Effector CD4-positive, alpha-beta T cell (primary cell): ENCODE results near the gene STN1.

Experiments used
- DNase-seq: peaks from one replicate; pipeline ENCODE4 v3.0.0-alpha.2; 2020
- total RNA-seq: gene quantifications from one replicate; lab custom pipeline; 2026; lab: John Stamatoyannopoulos, UW

The STN1 gene
- 18.8 reads per million, percentile 45 among the genes with 10 or more reads in this experiment for total RNA-seq

GRCh38 chr10:103918053-103918846 is at the start of gene STN1:
STN1 (minus strand) TSS chr10:103918184; CDS start chr10:103917594, 590 bp downstream.
- DNase-seq, result peak; percentile 91

GRCh38 chr10:103967448-103968071 is 49.6 kb upstream of the STN1 start:
- DNase-seq, result no peak

- peak; percentile 74 for DNase-seq
These were observed 48.9 kb upstream of the STN1 start, which contains the start of gene SLK for GRCh38 chr10:103966671-103967447. SLK (plus strand) TSS chr10:103967140; CDS start chr10:103967746, 606 bp downstream.

GRCh38 chr10:103960103-103960502 is 42.1 kb upstream of the STN1 start:
- DNase-seq, result no peak

- no peak for DNase-seq
These were observed 41.0 kb upstream of the STN1 start for GRCh38 chr10:103958996-103959395.

- no peak for DNase-seq
These were observed 36.6 kb upstream of the STN1 start for GRCh38 chr10:103954543-103954942.

GRCh38 chr10:103951942-103952341 is 34.0 kb upstream of the STN1 start:
- no peak for DNase-seq

GRCh38 chr10:103951183-103951582 is 33.2 kb upstream of the STN1 start:
- no peak for DNase-seq

- DNase-seq, result no peak
These were observed 31.7 kb upstream of the STN1 start for GRCh38 chr10:103949728-103950127.

GRCh38 chr10:103947799-103948516 is 30.0 kb upstream of the STN1 start:
- DNase-seq, result no peak

- no peak for DNase-seq
These were observed 24.9 kb upstream of the STN1 start for GRCh38 chr10:103942866-103943265.

GRCh38 chr10:103941801-103942200 is 23.8 kb upstream of the STN1 start:
- DNase-seq, result no peak

GRCh38 chr10:103939522-103939921 is 21.5 kb upstream of the STN1 start:
- no peak for DNase-seq

GRCh38 chr10:103936022-103936421 is 18.0 kb upstream of the STN1 start:
- no peak for DNase-seq

GRCh38 chr10:103934308-103934707 is 16.3 kb upstream of the STN1 start:
- DNase-seq, result no peak

GRCh38 chr10:103933557-103934121 is 15.7 kb upstream of the STN1 start:
- DNase-seq, result no peak

GRCh38 chr10:103932971-103933370 is 15.0 kb upstream of the STN1 start:
- DNase-seq, result no peak

- DNase-seq, result no peak
These were observed 14.3 kb upstream of the STN1 start for GRCh38 chr10:103932271-103932670.

- no peak for DNase-seq
These were observed 13.6 kb upstream of the STN1 start for GRCh38 chr10:103931603-103932002.

- DNase-seq, result no peak
These were observed 12.9 kb upstream of the STN1 start for GRCh38 chr10:103930881-103931280.

GRCh38 chr10:103930449-103930848 is 12.5 kb upstream of the STN1 start:
- DNase-seq, result no peak

GRCh38 chr10:103929381-103929921 is 11.5 kb upstream of the STN1 start:
- DNase-seq, result no peak
